Measurements from ENCODE around the gene ELP5. TPM values are rescaled to one million over a fixed set of nuclear protein-coding genes. Genes with fewer than 3 reads are reported as not detected.

ELP5 gene
- total RNA-seq, 2 experiments from 2014 or later, result 84.6 to 97.3 TPM

DNA sequence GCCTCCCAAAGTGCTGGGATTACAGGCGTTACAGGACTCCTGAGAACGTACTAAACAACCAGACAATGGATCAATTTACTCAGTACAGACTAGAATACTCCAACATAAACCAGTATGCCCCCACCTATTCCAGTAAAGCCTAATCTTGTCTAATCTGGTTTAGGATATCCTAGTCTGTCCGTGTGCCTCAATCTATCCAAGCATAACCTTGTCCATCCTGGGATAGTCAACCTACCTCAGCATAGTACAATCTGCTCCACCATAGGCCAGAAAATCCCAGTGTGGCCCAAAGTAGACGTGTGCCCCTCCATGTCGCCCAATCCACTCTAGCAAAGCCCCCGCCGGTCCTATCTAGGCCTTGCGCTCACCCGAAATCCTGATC lies 18.3 kb upstream of the ELP5 start:
- Histone ChIP-seq H3K9me3 (ENCODE audit: low read length) (no peaks in the 10 kb centered on the region), H4K20me1 (ENCODE audit: insufficient read depth, low read length) (peaks cover 19% of the 10 kb centered on the region), H3K4me2 (ENCODE audit: low read length) (peak overlapping the region; percentile 98), H2AFZ (ENCODE audit: low read length) (peak overlapping the region; percentile 29; the same call in 1 of the 2 replicates), H3K79me2 (ENCODE audit: insufficient read depth, low read depth, low read length) (peaks cover 54% of the 10 kb centered on the region), H3K4me1 (ENCODE audit: insufficient read depth, low read length, poor library complexity, severe bottlenecking) (peaks cover 40% of the 10 kb centered on the region), H3K36me3 (ENCODE audit: insufficient read depth, low read length) (peaks cover 65% of the 10 kb centered on the region), H3K9me2 (ENCODE audit: insufficient read depth, low read length) (no peaks in the 10 kb centered on the region), H3K4me3 (ENCODE audit: low read depth, low read length, poor library complexity, severe bottlenecking) (peak overlapping the region; percentile 97), H3K27ac (ENCODE audit: low read depth, low read length, poor library complexity, severe bottlenecking) (peak overlapping the region; percentile 65)
- POLR2A ChIA-PET, result no interaction called here
- no TSS peak for BruUV-seq (replicated peaks)
- TF ChIP-seq EZH2phosphoT487 (IDR thresholded peaks at IDR 0.05; ENCODE audit: borderline replicate concordance, low read depth, low read length), result no peak
- TF ChIP-seq, protein P1, sequence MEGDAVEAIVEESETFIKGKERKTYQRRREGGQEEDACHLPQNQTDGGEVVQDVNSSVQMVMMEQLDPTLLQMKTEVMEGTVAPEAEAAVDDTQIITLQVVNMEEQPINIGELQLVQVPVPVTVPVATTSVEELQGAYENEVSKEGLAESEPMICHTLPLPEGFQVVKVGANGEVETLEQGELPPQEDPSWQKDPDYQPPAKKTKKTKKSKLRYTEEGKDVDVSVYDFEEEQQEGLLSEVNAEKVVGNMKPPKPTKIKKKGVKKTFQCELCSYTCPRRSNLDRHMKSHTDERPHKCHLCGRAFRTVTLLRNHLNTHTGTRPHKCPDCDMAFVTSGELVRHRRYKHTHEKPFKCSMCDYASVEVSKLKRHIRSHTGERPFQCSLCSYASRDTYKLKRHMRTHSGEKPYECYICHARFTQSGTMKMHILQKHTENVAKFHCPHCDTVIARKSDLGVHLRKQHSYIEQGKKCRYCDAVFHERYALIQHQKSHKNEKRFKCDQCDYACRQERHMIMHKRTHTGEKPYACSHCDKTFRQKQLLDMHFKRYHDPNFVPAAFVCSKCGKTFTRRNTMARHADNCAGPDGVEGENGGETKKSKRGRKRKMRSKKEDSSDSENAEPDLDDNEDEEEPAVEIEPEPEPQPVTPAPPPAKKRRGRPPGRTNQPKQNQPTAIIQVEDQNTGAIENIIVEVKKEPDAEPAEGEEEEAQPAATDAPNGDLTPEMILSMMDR (conservative IDR thresholded peaks at IDR 0.05; ENCODE audit: low read length), result no peak
- CTCF ChIA-PET (ENCODE audit: unreplicated experiment), result interaction anchor here (0.6 to 2.4 kb wide), 2 partner anchors 12 to 791 kb away, joined by 3 to 7 read pairs; no protein-coding TSS in a partner anchor
- no peak for DNase-seq (ENCODE audit: low spot score)
- intact Hi-C loops (cut with micrococcal nuclease; ENCODE audit: unreplicated experiment), result loop anchor here (1.0 kb wide), 1 partner anchor 12 kb away; no protein-coding TSS in a partner anchor

DNA sequence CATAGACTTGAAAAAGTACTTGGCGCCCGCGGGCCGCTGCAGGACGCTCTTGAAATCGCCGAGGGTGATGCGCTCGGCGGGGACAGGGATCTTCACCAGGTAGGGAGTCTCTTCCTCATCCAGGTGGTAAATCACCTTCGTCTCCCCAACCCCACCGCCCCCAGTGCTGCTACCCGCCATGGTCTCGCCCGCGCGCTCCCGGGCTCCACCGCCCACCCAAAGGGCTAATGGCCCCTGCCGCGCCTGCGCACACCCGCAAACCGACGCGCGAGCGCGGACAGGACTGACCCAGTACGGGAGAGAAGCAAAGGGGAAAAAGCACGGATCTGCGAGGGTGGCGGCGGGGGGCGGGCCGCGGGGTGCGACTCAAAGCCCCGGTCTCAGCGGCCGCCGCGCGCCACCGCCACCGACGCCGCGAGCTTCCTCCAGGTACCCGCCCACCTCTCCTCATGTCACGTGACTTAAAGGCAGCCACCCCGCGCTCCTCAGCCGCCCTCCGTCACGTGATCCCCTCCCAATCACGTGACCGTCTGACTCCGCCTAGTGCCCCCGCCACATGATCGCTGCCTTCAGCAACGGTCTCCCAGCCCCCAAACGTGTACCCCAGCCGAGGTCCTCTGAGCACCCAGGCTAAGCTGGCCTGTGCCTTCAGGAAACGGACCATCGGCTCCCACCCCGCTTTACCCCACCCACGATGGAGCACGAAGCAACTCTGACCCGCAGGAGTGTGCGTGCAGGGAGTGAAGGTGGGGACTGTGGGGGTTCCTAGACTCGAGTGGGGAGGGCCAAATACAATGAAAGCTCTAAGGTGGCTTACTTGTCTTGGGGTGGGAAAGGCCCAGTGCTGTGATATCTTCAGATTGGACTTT lies 17.7 kb upstream of the ELP5 start, which contains the start of gene DVL2:
Gene DVL2 (minus strand): TSS at position 435 of the 869 bp plus-strand sequence. CDS start 255 bp downstream, at position 180.
- peaks cover 19% of the 10 kb centered on the region for H4K20me1 ChIP-seq (ENCODE audit: insufficient read depth, low read length)
- H2AFZ ChIP-seq (ENCODE audit: low read length), result peak within 1 kb of the TSS; percentile 29; the same call in 1 of the 2 replicates
- POLR2A ChIA-PET, result no interaction called here
- peak within 1 kb of the TSS; percentile 97 for H3K4me3 ChIP-seq (ENCODE audit: low read depth, low read length, poor library complexity, severe bottlenecking)
- peak within 1 kb of the TSS; percentile 98 for H3K4me2 ChIP-seq (ENCODE audit: low read length)
- no peaks in the 10 kb centered on the region for H3K9me3 ChIP-seq (ENCODE audit: low read length)
- H3K27ac ChIP-seq (ENCODE audit: low read depth, low read length, poor library complexity, severe bottlenecking), result peak within 1 kb of the TSS; percentile 65
- peaks cover 59% of the 10 kb centered on the region for H3K79me2 ChIP-seq (ENCODE audit: insufficient read depth, low read depth, low read length)
- peaks cover 40% of the 10 kb centered on the region for H3K4me1 ChIP-seq (ENCODE audit: insufficient read depth, low read length, poor library complexity, severe bottlenecking)
- H3K36me3 ChIP-seq (ENCODE audit: insufficient read depth, low read length), result peaks cover 64% of the 10 kb centered on the region
- no peaks in the 10 kb centered on the region for H3K9me2 ChIP-seq (ENCODE audit: insufficient read depth, low read length)
- TSS peak; percentile 53 for BruUV-seq (replicated peaks)
- CTCF ChIA-PET (ENCODE audit: unreplicated experiment), result interaction anchor here (0.6 to 2.4 kb wide), 2 partner anchors 13 to 792 kb away, joined by 3 to 7 read pairs; no protein-coding TSS in a partner anchor
- no peak for TF ChIP-seq EZH2phosphoT487 (IDR thresholded peaks at IDR 0.05; ENCODE audit: borderline replicate concordance, low read depth, low read length)
- TF ChIP-seq, protein P1 (conservative IDR thresholded peaks at IDR 0.05; ENCODE audit: low read length), result no peak
- DNase-seq (ENCODE audit: low spot score), result peak; percentile 96
- intact Hi-C loops (cut with micrococcal nuclease; ENCODE audit: unreplicated experiment), result loop anchor here (1.0 kb wide), 1 partner anchor 13 kb away; no protein-coding TSS in a partner anchor

Data from OCI-LY7 (cell line).